RPMI7951 (cell line): ENCODE measurements around the gene TOP3A. TPM values are rescaled to one million over a fixed set of nuclear protein-coding genes. Genes with fewer than 3 reads are reported as not detected.

Experiments used
- DNase-seq: peaks from one replicate; pipeline ENCODE4 v3.0.0-alpha.2; 2012; ENCODE audit warnings: low read depth
- total RNA-seq: library from RNA; depleted of rRNA; stranded (reverse); fragments of >200 nt; shearing (Covaris generic); gene quantifications from 2 replicates; pipeline ENCODE4 v1.2.3, GENCODE V29; 2014

TOP3A gene
- total RNA-seq, 1 experiment from 2014 or later, result 22.7 TPM

- DNase-seq, result no peak
Observed at GRCh38 chr17:18277076-18277475, 37.7 kb downstream of the TOP3A start.

- DNase-seq, result no peak
Observed at GRCh38 chr17:18270046-18270931, 44.5 kb downstream of the TOP3A start.

- DNase-seq, result no peak
Observed at GRCh38 chr17:18267927-18268711, 46.7 kb downstream of the TOP3A start.

GRCh38 chr17:18267366-18267765 lies 47.4 kb downstream of the TOP3A start:
- DNase-seq, result no peak

GRCh38 chr17:18263885-18264682 lies 50.7 kb downstream of the TOP3A start:
- no peak for DNase-seq

GRCh38 chr17:18262641-18263040 lies 52.2 kb downstream of the TOP3A start:
- no peak for DNase-seq

GRCh38 chr17:18262111-18262510 lies 52.7 kb downstream of the TOP3A start:
- no peak for DNase-seq

GRCh38 chr17:18261659-18262058 lies 53.1 kb downstream of the TOP3A start:
- no peak for DNase-seq

- DNase-seq, result peak; percentile 51
Observed at GRCh38 chr17:18261146-18261515, 53.7 kb downstream of the TOP3A start.

GRCh38 chr17:18260332-18261145 lies 54.3 kb downstream of the TOP3A start, which contains the start of gene MIEF2:
TSS of gene MIEF2 (plus strand) at chr17:18260662. CDS start at chr17:18262721, 2,059 bp downstream.
- peak; percentile 90 for DNase-seq

GRCh38 chr17:18259621-18260331 lies 55.0 kb downstream of the TOP3A start:
- DNase-seq, result no peak

GRCh38 chr17:18258356-18259038 lies 56.3 kb downstream of the TOP3A start, which contains the start of gene FLII:
TSS of gene FLII (minus strand) at chr17:18258738. CDS start at chr17:18258690, 48 bp downstream.
- no peak for DNase-seq

- peak; percentile 80 for DNase-seq
Observed at GRCh38 chr17:18257982-18258355, 56.8 kb downstream of the TOP3A start.

- peak; percentile 62 for DNase-seq
Observed at GRCh38 chr17:18257268-18257981, 57.4 kb downstream of the TOP3A start.

- DNase-seq, result no peak
Observed at GRCh38 chr17:18256776-18257175, 58.0 kb downstream of the TOP3A start.

- DNase-seq, result no peak
Observed at GRCh38 chr17:18256351-18256750, 58.4 kb downstream of the TOP3A start.

GRCh38 chr17:18254888-18255649 lies 59.7 kb downstream of the TOP3A start:
- no peak for DNase-seq
